HUES6 (cell line): Measurements from ENCODE around the gene SMC1B.

Source experiments
- H3K27ac ChIP-seq: 2 replicates; pipeline ENCODE4 v1.7.0; 2013; ENCODE audit warnings: low read depth, mild to moderate bottlenecking, low read length, inconsistent platforms
- H3K27me3 ChIP-seq: 2 replicates; pipeline ENCODE4 v1.6.1; 2013; ENCODE audit warnings: low read length; ENCODE audit not compliant: control insufficient read depth, insufficient read depth
- H3K36me3 ChIP-seq: 2 replicates; pipeline ENCODE4 v1.6.1; 2013; ENCODE audit warnings: low read length; ENCODE audit not compliant: control insufficient read depth, insufficient read depth
- H3K4me1 ChIP-seq: 2 replicates; pipeline ENCODE4 v1.6.1; 2013; ENCODE audit warnings: low read length; ENCODE audit not compliant: control insufficient read depth, insufficient read depth
- H3K4me3 ChIP-seq: 2 replicates; pipeline ENCODE4 v1.5.1; 2013; ENCODE audit warnings: low read depth, low read length
- H3K9ac ChIP-seq: one replicate; pipeline ENCODE4 v1.6.1; 2013; ENCODE audit warnings: mild to moderate bottlenecking, low read length
- H3K9me3 ChIP-seq: 2 replicates; pipeline ENCODE4 v1.6.1; 2013; ENCODE audit warnings: low read depth, low read length; ENCODE audit not compliant: control insufficient read depth, insufficient read depth

Gene SMC1B

DNA sequence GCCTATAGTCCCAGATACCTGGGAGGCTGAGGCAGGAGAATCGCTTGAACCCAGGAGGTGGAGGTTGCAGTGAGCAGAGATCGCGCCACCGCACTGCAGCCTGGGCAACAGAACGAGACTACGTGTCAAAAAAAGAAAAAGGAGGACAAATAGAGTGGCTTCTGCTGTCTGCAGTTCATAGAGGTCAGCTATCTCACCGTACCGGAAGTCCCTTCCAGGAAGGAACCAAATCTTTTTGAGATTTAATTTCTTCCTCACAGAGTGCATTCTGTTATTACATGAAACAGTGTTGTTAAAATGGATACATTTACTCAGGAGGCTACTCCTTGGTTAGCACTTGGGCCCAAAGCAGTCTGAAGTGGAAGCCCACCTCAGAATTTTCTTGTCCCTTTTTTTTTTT is 70.3 kb downstream of the SMC1B start:
- H3K9me3 ChIP-seq = no peaks in the 10 kb centered on the region
- no peak overlapping the region for H3K4me3 ChIP-seq
- no peak overlapping the region for H3K9ac ChIP-seq
- no peaks in the 10 kb centered on the region for H3K27me3 ChIP-seq
- no peak overlapping the region for H3K27ac ChIP-seq
- peaks cover 26% of the 10 kb centered on the region for H3K36me3 ChIP-seq
- H3K4me1 ChIP-seq = no peaks in the 10 kb centered on the region

DNA sequence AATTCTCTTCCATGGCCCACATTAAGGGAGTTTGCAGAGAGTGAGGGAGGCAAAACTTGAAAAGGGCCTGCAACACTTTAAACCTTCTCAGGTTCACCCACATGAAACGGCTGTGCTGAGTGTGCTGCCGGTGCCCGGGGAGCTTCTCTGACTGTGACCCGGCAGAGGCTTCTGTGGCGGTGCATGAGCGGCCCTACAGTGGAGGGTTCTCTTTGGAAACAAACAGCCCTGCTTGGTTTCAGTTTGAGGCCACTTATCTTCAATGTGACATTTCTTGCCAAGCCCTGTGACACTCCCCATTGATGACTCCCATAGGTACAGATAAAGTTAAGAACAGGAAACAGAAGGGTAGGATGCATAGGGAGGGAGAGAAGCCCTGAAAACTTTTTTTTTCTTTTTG is 71.9 kb downstream of the SMC1B start:
- no peaks in the 10 kb centered on the region for H3K27me3 ChIP-seq
- peaks cover 35% of the 10 kb centered on the region for H3K36me3 ChIP-seq
- H3K27ac ChIP-seq = no peak overlapping the region
- H3K4me1 ChIP-seq = no peaks in the 10 kb centered on the region
- no peak overlapping the region for H3K4me3 ChIP-seq
- H3K9ac ChIP-seq = no peak overlapping the region
- H3K9me3 ChIP-seq = no peaks in the 10 kb centered on the region

DNA sequence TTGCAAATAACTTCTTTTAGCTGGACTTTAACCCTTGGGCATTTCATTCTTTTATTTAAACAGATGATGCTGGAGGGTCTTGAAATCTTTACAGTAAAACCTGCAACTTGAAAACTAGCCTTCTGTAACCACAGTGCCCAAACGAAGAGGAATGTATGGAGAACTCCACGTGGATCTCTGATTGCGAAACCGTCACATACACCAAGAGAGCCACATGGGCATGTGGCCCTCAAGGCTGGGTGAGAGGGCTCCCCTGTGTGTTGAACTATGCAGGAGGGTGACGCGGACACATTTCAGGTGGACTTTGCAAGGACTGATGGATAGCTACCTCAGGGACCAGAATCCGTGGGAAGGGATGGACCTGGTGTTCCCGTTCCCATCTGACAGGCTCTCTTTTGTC is 73.1 kb downstream of the SMC1B start:
- H3K4me1 ChIP-seq = no peaks in the 10 kb centered on the region
- no peak overlapping the region for H3K27ac ChIP-seq
- no peak overlapping the region for H3K4me3 ChIP-seq
- no peak overlapping the region for H3K9ac ChIP-seq
- H3K9me3 ChIP-seq = no peaks in the 10 kb centered on the region
- no peaks in the 10 kb centered on the region for H3K27me3 ChIP-seq
- H3K36me3 ChIP-seq = peaks cover 47% of the 10 kb centered on the region

DNA sequence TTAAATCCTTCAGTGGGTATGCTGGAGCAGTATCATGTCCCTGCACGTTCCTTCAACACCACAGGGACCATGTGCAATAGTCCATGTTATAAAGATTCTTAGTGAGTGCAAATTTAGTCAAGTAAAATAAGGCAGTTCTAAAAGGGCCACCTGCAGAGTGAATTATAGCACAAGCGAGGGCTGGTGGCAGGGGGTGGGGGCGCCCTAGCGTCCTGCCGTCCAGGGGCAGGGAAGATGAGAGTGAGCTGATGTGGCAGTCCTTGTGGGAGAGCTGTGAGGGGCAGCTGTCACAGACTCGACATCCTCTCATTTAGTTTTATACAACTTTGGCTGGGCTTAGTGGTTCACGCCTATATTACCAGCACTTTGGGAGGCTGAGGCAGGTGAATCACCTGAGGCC is 74.6 kb downstream of the SMC1B start:
- H3K9me3 ChIP-seq = no peaks in the 10 kb centered on the region
- H3K4me3 ChIP-seq = no peak overlapping the region
- no peaks in the 10 kb centered on the region for H3K27me3 ChIP-seq
- no peak overlapping the region for H3K27ac ChIP-seq
- peaks cover 52% of the 10 kb centered on the region for H3K36me3 ChIP-seq
- no peak overlapping the region for H3K9ac ChIP-seq
- H3K4me1 ChIP-seq = no peaks in the 10 kb centered on the region

DNA sequence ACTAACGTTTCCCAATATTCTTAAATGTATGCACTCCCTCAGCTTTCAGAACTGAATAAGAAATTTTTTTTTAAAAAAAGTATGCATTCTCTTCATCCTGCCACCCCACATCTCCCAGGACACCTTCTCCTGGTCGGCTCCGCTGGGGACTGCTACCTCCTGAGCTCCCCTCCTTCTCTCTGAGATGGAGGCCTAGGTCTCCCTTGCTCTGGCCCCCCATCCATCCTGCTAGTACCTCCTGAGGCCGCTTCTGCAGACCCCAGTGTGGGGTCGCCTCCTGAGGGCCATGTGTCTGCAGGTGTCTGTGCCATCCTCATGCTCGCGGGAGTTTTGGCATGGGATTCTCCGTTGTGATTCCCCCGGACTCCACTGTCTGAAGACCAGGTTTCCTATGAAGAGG is 75.9 kb downstream of the SMC1B start:
- Histone ChIP-seq H3K27me3 (no peaks in the 10 kb centered on the region), H3K36me3 (peaks cover 55% of the 10 kb centered on the region), H3K9me3 (no peaks in the 10 kb centered on the region), H3K9ac (no peak overlapping the region), H3K4me1 (no peaks in the 10 kb centered on the region), H3K4me3 (no peak overlapping the region), H3K27ac (no peak overlapping the region)

DNA sequence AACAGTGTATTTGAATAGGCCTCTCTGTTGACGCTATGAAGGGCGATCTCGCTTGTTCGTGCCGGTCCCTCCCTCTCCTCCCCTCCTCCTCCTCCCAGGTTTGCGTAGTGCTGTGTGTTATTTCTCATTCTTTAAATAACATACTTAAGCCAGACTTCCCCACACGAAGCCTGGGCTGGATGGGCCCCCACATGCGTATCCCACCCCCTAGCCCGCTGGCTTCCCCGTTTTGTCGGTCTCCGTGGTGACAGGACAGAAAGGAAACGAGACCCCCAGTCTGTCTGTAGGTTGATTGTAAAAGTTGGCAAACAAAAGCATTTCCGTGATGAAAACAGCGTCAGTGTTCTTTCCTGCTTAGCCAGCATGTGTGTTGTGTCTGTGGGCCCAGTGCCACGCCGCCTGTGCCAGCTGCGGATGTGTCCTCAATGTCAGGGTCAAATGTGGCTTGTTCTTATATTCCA is 76.4 kb downstream of the SMC1B start:
- H3K27me3 ChIP-seq = no peaks in the 10 kb centered on the region
- H3K9me3 ChIP-seq = no peaks in the 10 kb centered on the region
- H3K36me3 ChIP-seq = peaks cover 57% of the 10 kb centered on the region
- no peak overlapping the region for H3K4me3 ChIP-seq
- H3K27ac ChIP-seq = no peak overlapping the region
- no peaks in the 10 kb centered on the region for H3K4me1 ChIP-seq
- no peak overlapping the region for H3K9ac ChIP-seq

DNA sequence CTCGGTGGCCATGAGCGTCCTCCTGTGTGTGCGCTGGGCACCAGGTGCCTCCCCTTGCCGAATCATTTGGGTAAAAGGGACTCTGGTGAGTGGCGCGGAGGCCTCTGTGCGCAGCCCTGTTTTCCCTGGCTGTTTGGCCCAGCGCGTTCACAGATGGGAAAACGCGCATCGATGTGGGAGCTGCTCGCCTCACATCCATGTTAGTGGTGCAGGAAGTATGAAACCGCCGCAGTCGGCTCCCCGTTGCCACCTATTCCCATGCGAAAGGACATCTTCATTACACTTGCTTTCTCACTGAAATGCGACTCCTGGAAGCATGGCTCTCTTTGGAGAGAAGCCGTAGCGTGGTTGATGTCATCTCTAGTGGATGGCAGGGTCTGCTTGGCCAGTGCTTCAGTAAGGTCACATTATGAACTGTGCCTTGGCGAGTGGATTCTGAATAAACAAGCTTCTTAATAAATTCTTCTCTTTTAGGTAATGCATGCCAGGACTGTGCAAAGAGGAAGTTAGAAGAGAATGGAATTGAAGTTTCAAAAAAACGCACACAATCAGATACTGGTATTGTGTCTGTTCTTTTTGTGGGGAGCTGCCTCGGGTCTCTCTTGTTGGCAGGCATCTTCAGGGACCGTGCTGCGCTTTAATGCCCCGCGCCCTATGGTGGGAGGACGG is 77.4 kb downstream of the SMC1B start:
- Histone ChIP-seq H3K4me1 (no peaks in the 10 kb centered on the region), H3K27ac (no peak overlapping the region), H3K36me3 (peaks cover 58% of the 10 kb centered on the region), H3K27me3 (no peaks in the 10 kb centered on the region), H3K4me3 (no peak overlapping the region), H3K9ac (no peak overlapping the region), H3K9me3 (no peaks in the 10 kb centered on the region)

DNA sequence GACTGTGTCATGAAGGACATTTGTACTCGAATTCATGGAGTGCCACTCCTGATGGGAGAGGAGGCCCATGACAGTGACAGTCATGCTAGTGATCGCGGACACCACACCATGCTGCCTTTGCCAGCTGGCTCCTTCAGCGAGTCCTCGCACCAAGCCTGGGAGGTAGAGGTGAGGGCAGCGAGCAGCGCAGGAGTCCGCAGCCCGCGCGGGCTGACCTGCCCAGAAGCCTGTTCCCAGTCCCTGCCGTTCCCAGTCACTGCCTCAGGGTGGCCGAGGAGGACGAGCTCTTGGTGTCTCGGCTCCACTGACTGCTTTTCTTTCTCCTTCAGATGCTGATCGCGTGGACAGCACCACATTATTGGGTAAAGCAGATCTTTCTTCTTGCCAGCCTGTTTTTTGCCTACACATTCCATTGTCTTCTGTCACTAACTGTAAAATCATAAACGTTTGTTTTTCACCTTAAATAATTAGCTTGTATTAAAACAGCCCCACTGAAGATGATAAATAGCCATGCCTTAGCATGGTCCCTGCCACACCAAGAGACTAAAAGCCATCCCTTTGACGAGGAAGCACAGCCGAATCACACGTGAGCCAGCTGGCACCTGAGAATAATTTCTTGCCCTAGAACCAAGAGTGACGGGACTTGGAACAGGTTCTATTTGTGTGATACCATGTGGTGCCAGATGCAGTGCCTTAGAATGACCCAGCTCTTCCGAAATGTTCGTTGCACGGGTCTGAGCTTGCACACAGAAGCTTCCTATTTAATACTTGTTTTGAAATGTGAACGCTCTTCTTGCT is 78.2 kb downstream of the SMC1B start:
- Histone ChIP-seq H3K4me3 (no peak overlapping the region), H3K4me1 (no peaks in the 10 kb centered on the region), H3K27ac (no peak overlapping the region), H3K9ac (no peak overlapping the region), H3K27me3 (no peaks in the 10 kb centered on the region), H3K36me3 (peaks cover 60% of the 10 kb centered on the region), H3K9me3 (no peaks in the 10 kb centered on the region)

GRCh38 chr22:45334528-45334927 is 78.9 kb downstream of the SMC1B start:
- no peak overlapping the region for H3K9ac ChIP-seq
- H3K36me3 ChIP-seq = peaks cover 59% of the 10 kb centered on the region
- H3K4me3 ChIP-seq = no peak overlapping the region
- H3K27ac ChIP-seq = no peak overlapping the region
- H3K9me3 ChIP-seq = no peaks in the 10 kb centered on the region
- H3K4me1 ChIP-seq = no peaks in the 10 kb centered on the region
- no peaks in the 10 kb centered on the region for H3K27me3 ChIP-seq

- no peak overlapping the region for H3K27ac ChIP-seq
- H3K27me3 ChIP-seq = no peaks in the 10 kb centered on the region
- no peak overlapping the region for H3K9ac ChIP-seq
- H3K4me1 ChIP-seq = no peaks in the 10 kb centered on the region
- H3K9me3 ChIP-seq = no peaks in the 10 kb centered on the region
- H3K36me3 ChIP-seq = peaks cover 61% of the 10 kb centered on the region
- H3K4me3 ChIP-seq = no peak overlapping the region
These were observed 79.3 kb downstream of the SMC1B start for GRCh38 chr22:45334068-45334467.

GRCh38 chr22:45332001-45332400 is 81.4 kb downstream of the SMC1B start:
- Histone ChIP-seq H3K4me3 (no peak overlapping the region), H3K27me3 (no peaks in the 10 kb centered on the region), H3K36me3 (peaks cover 65% of the 10 kb centered on the region), H3K4me1 (no peaks in the 10 kb centered on the region), H3K9ac (no peak overlapping the region), H3K27ac (no peak overlapping the region), H3K9me3 (no peaks in the 10 kb centered on the region)
